HK-2 (cell line): ENCODE results near the gene VIPR1.
"Not testable (repeated sequence)": the region's sequence is repeated elsewhere in the genome, so short reads cannot be mapped to it uniquely, and the experiment has no call there.

Experiments
- DNase-seq: peaks from one replicate; pipeline ENCODE4 v3.0.0-alpha.2; 2018; ENCODE audit not compliant: unreplicated experiment

VIPR1 gene

DNA sequence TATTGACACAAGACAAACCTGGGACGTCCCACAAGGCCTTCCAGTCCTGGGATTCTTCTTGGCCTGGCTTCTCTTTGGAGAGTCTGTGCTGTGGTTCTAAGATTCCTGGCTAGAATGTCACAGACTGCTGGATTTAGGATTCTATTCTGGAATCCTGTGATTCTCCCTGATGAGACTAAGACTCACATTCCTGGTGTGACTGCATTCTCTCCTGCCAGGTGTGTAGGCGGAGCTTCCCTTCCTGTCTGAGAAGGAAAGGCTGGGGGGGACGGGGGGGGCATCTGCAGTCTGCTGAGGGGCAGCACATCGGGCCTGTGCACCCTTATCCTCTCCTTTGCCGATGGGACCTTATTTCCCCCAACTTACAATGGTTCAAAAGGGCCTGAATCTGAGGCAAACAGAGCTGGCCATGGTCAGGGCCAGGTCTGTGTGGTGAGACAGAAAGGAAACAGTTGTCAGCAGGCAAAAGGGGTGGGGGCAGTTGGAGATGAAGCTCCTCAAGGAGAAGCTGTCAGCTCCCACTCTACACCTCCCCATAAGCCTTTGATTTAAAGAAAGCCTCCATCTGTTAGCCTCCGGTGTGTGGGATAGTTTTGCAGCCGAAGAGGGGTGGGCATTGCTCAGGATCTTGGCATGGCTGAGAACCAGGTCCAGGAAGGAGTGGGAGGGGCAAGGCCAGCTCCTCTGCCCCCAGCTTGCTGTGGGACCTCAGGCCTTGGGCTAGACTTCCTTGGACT is 30.9 kb downstream of the VIPR1 start:
- no peak for DNase-seq

GRCh38 chr3:42535981-42536784 is 33.7 kb downstream of the VIPR1 start:
- DNase-seq: no peak

DNA sequence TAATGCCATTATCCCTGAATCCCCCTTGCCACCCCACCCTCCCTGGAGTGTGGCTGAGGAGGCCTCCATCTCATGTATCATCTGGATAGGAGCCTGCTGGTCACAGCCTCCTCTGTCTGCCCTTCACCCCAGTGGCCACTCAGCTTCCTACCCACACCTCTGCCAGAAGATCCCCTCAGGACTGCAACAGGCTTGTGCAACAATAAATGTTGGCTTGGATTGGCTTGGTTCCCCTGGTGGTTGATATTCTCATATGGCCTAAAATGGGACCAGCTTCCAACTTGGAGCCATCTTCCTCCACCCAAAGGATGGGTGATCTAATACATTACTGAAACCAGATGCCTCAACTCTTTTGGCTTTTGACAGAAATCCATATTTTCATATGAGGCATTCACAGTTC is 34.9 kb downstream of the VIPR1 start:
- DNase-seq: no peak

- peak; percentile 49 for DNase-seq
Measured at GRCh38 chr3:42539871-42540714, 37.6 kb downstream of the VIPR1 start.

- no peak for DNase-seq
Measured at GRCh38 chr3:42541079-42541478, 38.6 kb downstream of the VIPR1 start.

- DNase-seq: no peak
Measured at GRCh38 chr3:42544492-42545283, 42.2 kb downstream of the VIPR1 start.

- no peak for DNase-seq
Measured at GRCh38 chr3:42545284-42545900, 42.9 kb downstream of the VIPR1 start.

DNA sequence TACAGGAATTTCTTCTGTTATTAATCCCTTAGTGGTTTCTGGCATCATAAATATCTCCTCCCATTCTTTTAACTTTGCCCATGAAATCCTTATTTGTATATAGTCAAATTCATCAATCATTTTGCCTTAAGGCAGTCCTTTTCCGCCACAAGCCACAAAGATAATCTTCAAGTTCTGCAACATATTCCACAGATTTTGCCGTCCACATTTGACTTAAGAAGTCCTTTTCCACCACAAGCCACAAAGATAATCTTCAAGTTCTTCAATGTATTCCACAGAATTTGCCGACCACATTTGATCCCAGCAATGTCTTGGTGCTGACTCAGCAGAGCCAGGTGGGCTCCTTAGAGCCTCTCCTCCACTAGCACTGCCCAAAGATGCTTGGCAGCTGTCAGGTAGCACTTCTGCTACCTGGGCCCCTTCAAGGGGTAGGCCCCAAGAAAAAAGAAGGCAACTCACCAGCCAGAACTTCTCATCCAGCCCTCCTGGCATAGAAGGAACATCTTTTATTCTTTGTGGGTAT is 44.3 kb downstream of the VIPR1 start:
- DNase-seq: no peak

GRCh38 chr3:42547401-42547945 is 45.0 kb downstream of the VIPR1 start:
- DNase-seq: peak; percentile 62

DNA sequence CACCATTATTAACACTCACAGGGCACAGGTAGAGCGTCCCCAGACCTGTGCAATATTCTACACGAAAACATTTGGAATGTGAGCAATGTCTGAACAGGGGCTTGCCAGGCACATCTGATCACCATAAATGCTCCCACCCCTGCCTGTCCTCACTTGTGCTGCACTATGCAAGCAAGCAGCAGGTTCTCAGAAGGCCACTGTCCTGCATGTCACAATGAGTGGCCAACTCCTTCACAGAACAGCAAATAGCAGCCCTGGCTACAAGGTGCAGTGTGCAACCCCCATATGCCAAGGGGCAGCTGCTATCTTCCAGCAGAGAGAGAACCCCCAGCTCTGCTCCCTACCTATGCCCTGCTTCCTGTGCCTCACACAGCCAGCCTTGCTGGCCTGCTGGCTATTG is 46.7 kb downstream of the VIPR1 start:
- DNase-seq: no peak

GRCh38 chr3:42550250-42550649 is 47.8 kb downstream of the VIPR1 start:
- DNase-seq: no peak

DNA sequence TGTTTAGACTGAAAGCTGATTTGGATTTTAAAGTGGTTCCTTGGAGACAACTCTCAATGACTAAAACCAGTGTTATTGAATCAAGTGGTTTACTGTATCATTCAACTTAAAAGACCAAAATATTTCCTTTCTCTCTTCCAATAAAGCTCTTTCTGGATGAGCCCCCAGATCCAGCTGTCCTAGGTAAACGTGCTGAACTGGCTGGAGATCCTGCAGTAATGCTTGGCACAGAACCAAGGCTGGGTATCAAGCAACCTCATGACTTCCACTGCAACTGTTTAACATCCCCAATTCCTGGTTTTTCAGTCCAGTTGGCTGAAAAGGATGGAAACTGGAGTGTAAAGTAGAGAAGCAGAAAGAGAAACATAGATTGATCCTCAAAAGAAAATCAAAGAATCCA is 50.4 kb downstream of the VIPR1 start:
- DNase-seq: no peak

- no peak for DNase-seq
Measured at GRCh38 chr3:42556089-42556632, 53.7 kb downstream of the VIPR1 start.

GRCh38 chr3:42556817-42557216 is 54.4 kb downstream of the VIPR1 start:
- DNase-seq: not testable (repeated sequence)

DNA sequence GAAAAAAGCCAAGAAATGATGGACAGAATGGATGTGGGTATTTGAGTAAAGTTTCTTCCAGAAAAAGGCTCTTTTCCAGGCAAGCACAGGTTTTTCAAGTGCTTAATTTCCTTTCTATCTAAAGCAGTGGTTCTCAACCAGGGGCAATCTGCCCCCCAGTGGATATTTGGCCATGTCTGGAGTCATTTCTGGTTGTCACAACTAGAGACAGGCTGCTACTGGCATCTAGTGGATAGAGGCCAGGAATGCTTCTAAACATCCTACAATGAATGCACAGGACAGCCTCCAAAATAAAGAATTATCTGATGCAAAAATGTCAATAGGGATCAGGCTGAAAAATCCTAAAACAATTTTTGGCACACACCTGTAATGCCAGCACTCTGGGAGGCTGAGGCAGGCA is 55.4 kb downstream of the VIPR1 start:
- no peak for DNase-seq

GRCh38 chr3:42562047-42562907 is 59.8 kb downstream of the VIPR1 start:
- no peak for DNase-seq

GRCh38 chr3:42569593-42570142 is 67.2 kb downstream of the VIPR1 start:
- DNase-seq: no peak

GRCh38 chr3:42572278-42572677 is 69.8 kb downstream of the VIPR1 start:
- DNase-seq: peak; percentile 14
